ENCODE data around the gene ACSS3. TPM values are rescaled to one million over a fixed set of nuclear protein-coding genes. Genes with fewer than 3 reads are reported as not detected.

Gene ACSS3
- polyA plus RNA-seq, 1 of the 3 experiments (the other 2 are of a cell fraction) = 0.02 TPM

DNA sequence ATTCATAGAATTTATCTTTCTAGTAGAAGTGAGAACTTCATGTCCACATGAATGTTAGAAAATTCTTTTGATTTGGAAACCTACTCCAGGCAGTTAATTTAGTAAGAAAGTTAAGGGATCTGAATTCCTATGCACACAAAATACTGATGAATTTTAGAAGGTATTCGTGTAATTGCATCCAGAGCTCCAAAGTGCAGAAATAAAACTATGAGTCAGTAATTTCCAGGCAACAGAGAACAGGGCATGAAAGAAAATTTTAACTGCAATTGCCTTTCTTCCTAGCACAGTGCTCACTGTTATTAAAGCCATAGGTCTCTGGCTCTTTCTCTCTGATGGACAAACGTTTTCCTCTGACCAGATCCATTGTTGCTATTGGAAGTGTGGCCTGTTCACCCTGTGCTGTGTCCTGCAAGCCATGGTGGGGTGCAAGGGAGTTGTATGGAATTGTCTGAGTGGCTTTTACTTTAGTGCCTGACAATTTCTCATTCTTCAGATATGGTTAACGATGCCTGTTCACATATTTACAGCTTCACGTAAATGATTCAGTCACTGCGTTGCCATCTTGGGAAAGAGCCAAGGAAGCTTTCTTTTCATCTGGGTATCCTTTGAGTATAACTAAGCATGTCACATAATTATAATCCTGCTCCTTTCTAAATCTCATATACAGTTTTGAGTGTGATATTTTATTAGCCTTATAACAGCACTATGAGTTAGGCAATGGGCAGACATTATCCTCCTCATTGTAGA, 145.1 kb downstream of the ACSS3 start:
- H3K27ac ChIP-seq (ENCODE audit: low read depth in 2 of 2, low read length in 1 of 2) = no peak overlapping the region
- H3K36me3 ChIP-seq (replicated peaks in 1 of 2; ENCODE audit: control insufficient read depth in 1 of 2, insufficient read depth in 2 of 2, low read length in 1 of 2) = no peaks in the 10 kb centered on the region
- ChIA-PET POLR2A (no interaction called here), CTCF (no interaction called here)
- no peak overlapping the region for H2AFZ ChIP-seq (ENCODE audit: low read depth)
- H3K9me2 ChIP-seq = no peaks in the 10 kb centered on the region
- no peaks in the 10 kb centered on the region for H3F3A ChIP-seq (replicated peaks; ENCODE audit: insufficient read depth)
- WGBS (ENCODE audit: low lambda C conversion rate) = 20% methylated on average over 5 of the region's 5 CpGs
- H3K4me3 ChIP-seq (ENCODE audit: low read depth in 2 of 2, low read length in 1 of 2) = no peak overlapping the region
- H3K9ac ChIP-seq = no peak overlapping the region
- H3K4me2 ChIP-seq = no peak overlapping the region
- no peaks in the 10 kb centered on the region for H3K9me3 ChIP-seq
- peaks cover 0 to 5% of the 10 kb centered on the region in 2 experiments; a peak in 1 of 4 replicates for H3K4me1 ChIP-seq (ENCODE audit: control insufficient read depth in 1 of 2, insufficient read depth in 2 of 2, low read depth in 1 of 2, low read length in 1 of 2)
- no peaks in the 10 kb centered on the region for H3K79me2 ChIP-seq (ENCODE audit: insufficient read depth)
- no peak for DNase-seq
- H3K27me3 ChIP-seq (ENCODE audit: insufficient read depth) = no peaks in the 10 kb centered on the region
- no peaks in the 10 kb centered on the region for H4K20me1 ChIP-seq (ENCODE audit: insufficient read depth)
- TF ChIP-seq, protein P1, sequence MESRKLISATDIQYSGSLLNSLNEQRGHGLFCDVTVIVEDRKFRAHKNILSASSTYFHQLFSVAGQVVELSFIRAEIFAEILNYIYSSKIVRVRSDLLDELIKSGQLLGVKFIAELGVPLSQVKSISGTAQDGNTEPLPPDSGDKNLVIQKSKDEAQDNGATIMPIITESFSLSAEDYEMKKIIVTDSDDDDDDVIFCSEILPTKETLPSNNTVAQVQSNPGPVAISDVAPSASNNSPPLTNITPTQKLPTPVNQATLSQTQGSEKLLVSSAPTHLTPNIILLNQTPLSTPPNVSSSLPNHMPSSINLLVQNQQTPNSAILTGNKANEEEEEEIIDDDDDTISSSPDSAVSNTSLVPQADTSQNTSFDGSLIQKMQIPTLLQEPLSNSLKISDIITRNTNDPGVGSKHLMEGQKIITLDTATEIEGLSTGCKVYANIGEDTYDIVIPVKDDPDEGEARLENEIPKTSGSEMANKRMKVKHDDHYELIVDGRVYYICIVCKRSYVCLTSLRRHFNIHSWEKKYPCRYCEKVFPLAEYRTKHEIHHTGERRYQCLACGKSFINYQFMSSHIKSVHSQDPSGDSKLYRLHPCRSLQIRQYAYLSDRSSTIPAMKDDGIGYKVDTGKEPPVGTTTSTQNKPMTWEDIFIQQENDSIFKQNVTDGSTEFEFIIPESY (IDR thresholded peaks at IDR 0.05; ENCODE audit: borderline replicate concordance, low read depth) = no peak
- TF ChIP-seq, protein P2, sequence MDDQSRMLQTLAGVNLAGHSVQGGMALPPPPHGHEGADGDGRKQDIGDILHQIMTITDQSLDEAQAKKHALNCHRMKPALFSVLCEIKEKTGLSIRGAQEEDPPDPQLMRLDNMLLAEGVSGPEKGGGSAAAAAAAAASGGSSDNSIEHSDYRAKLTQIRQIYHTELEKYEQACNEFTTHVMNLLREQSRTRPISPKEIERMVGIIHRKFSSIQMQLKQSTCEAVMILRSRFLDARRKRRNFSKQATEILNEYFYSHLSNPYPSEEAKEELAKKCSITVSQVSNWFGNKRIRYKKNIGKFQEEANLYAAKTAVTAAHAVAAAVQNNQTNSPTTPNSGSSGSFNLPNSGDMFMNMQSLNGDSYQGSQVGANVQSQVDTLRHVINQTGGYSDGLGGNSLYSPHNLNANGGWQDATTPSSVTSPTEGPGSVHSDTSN (IDR thresholded peaks at IDR 0.05) = no peak
- TF ChIP-seq NRF1 (IDR thresholded peaks at IDR 0.05; ENCODE audit: low read depth, low read length) = no peak
- TF ChIP-seq SIN3A (IDR thresholded peaks at IDR 0.05; ENCODE audit: borderline replicate concordance, low read depth, low read length) = no peak
- TF ChIP-seq MEF2A (IDR thresholded peaks at IDR 0.05; ENCODE audit: borderline replicate concordance, low read depth) = no peak
- no peak for TF ChIP-seq SMC3 (IDR thresholded peaks at IDR 0.05; ENCODE audit: low read depth, low read length)
- TF ChIP-seq TCF12 (IDR thresholded peaks at IDR 0.05) = no peak

DNA sequence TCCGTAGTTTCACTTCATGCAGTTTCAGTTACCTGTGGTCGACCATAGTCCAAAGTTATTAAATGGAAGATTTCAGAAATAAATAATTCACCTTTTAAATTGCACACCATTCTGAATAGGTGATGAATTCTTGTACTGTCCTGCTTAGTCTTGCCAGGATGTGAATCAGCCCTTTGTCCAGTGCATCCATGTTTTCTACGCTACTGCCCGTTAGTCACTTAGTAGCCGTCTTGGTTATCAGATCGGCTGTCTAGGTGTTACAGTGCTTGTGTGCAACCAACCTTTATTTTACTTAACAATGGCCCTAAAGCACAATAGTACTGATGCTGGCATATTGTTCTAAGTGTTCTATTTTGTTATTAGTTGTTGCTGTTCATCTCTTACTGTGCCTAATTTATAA, 146.7 kb downstream of the ACSS3 start:
- Histone ChIP-seq H3K9ac (no peak overlapping the region), H3K27ac (ENCODE audit: low read depth in 2 of 2, low read length in 1 of 2) (no peak overlapping the region), H4K20me1 (ENCODE audit: insufficient read depth) (no peaks in the 10 kb centered on the region), H3K9me3 (no peaks in the 10 kb centered on the region), H3K27me3 (ENCODE audit: insufficient read depth) (no peaks in the 10 kb centered on the region), H2AFZ (ENCODE audit: low read depth) (no peak overlapping the region), H3K9me2 (no peaks in the 10 kb centered on the region), H3K4me3 (ENCODE audit: low read depth in 2 of 2, low read length in 1 of 2) (no peak overlapping the region), H3K79me2 (ENCODE audit: insufficient read depth) (no peaks in the 10 kb centered on the region), H3K36me3 (replicated peaks in 1 of 2; ENCODE audit: control insufficient read depth in 1 of 2, insufficient read depth in 2 of 2, low read length in 1 of 2) (no peaks in the 10 kb centered on the region), H3K4me2 (no peak overlapping the region), H3K4me1 (ENCODE audit: control insufficient read depth in 1 of 2, insufficient read depth in 2 of 2, low read depth in 1 of 2, low read length in 1 of 2) (peaks cover 0 to 5% of the 10 kb centered on the region in 2 experiments; a peak in 1 of 4 replicates), H3F3A (replicated peaks; ENCODE audit: insufficient read depth) (no peaks in the 10 kb centered on the region)
- no peak for DNase-seq
- ChIA-PET POLR2A (no interaction called here), CTCF (no interaction called here)
- WGBS (ENCODE audit: low lambda C conversion rate) = 16% methylated on average over 6 of the region's 6 CpGs
- TF ChIP-seq GATA2 (CRISPR knock-in tag; IDR thresholded peaks at IDR 0.05) = no peak
- TF ChIP-seq, protein P2 (IDR thresholded peaks at IDR 0.05) = no peak
- TF ChIP-seq, protein P3, sequence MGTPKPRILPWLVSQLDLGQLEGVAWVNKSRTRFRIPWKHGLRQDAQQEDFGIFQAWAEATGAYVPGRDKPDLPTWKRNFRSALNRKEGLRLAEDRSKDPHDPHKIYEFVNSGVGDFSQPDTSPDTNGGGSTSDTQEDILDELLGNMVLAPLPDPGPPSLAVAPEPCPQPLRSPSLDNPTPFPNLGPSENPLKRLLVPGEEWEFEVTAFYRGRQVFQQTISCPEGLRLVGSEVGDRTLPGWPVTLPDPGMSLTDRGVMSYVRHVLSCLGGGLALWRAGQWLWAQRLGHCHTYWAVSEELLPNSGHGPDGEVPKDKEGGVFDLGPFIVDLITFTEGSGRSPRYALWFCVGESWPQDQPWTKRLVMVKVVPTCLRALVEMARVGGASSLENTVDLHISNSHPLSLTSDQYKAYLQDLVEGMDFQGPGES (IDR thresholded peaks at IDR 0.05; ENCODE audit: low read depth, low read length) = no peak
- TF ChIP-seq RFX5 (IDR thresholded peaks at IDR 0.05; ENCODE audit: low read length) = no peak
